Lung (tissue), 12 donors: ENCODE results near the gene ASB18. TPM values are rescaled to one million over a fixed set of nuclear protein-coding genes. Genes with fewer than 3 reads are reported as not detected.

Experiments
- ATAC-seq: fragments of 200-7000 bp; cut with Tn5 transposase; one replicate; pipeline ENCODE4 v1.9.1; 2020; ENCODE audit warnings: moderate number of reproducible peaks; ENCODE audit not compliant: insufficient read depth, low FRiP score
- DNase-seq, 3 donors: peaks; one replicate each; pipeline ENCODE4 v3.0.0-alpha.2; 2013 to 2017
- H3K27ac ChIP-seq, 2 donors: one replicate each; pipeline ENCODE4 v1.5.1; 2013; ENCODE audit warnings: mild to moderate bottlenecking in 2 of 2, moderate library complexity in 2 of 2, control low read depth in 1 of 2, inconsistent platforms in 1 of 2, low read depth in 1 of 2, low read length in 1 of 2
- H3K27me3 ChIP-seq, 3 donors: one replicate each; pipeline ENCODE4 v1.5.1; 2013; ENCODE audit warnings: low read length in 2 of 3; ENCODE audit not compliant: control insufficient read depth in 3 of 3, insufficient read depth in 3 of 3
- H3K36me3 ChIP-seq, 4 donors: one replicate each; pipeline ENCODE4 v1.5.1; 2013; ENCODE audit warnings: low read length in 4 of 4, mild to moderate bottlenecking in 1 of 4, moderate library complexity in 1 of 4; ENCODE audit not compliant: control insufficient read depth in 4 of 4, insufficient read depth in 4 of 4
- H3K4me1 ChIP-seq, 5 donors: one replicate each; pipeline ENCODE4 v1.5.1; 2013; ENCODE audit warnings: low read length in 5 of 5, mild to moderate bottlenecking in 2 of 5, moderate library complexity in 1 of 5; ENCODE audit not compliant: control insufficient read depth in 5 of 5, insufficient read depth in 5 of 5
- H3K4me3 ChIP-seq: one replicate; pipeline ENCODE4 v1.5.1; 2013; ENCODE audit warnings: mild to moderate bottlenecking, control low read depth, moderate library complexity
- H3K9ac ChIP-seq, 2 donors: one replicate each; pipeline ENCODE4 v1.5.1; 2013; ENCODE audit warnings: low read length in 2 of 2, control low read depth in 1 of 2; ENCODE audit not compliant: insufficient read depth in 1 of 2
- H3K9me3 ChIP-seq, 4 donors: one replicate each; pipeline ENCODE4 v1.5.1; 2013; ENCODE audit warnings: low read length in 3 of 4, mild to moderate bottlenecking in 1 of 4, moderate library complexity in 1 of 4; ENCODE audit not compliant: control insufficient read depth in 4 of 4, insufficient read depth in 3 of 4
- WGBS, 2 donors: extraction: QIAGEN DNeasy Blood & Tissue Kit; methylation state at CpG; one replicate each; pipeline ENCODE4 v1.1.7; 2013; 5-methylcytosine and 5-hydroxymethylcytosine counted together
- polyA plus RNA-seq, 2 donors: library from polyadenylated mRNA; stranded (reverse); fragments of 200-250 nt; gene quantifications; one replicate each; pipeline ENCODE4 v1.2.1, GENCODE V29; 2013
- total RNA-seq, 2 donors: library from RNA; depleted of rRNA in 1 of 2; stranded (reverse); fragments of >200 nt in 1 of 2; gene quantifications; one replicate each; pipeline ENCODE4 v1.2.1, GENCODE V29; 2014 to 2021
- TF ChIP-seq, protein P1 (sequence below): IDR thresholded peaks from 2 replicates; pipeline ENCODE4 v1.5.1; 2012; ENCODE audit warnings: mild to moderate bottlenecking; ENCODE audit errors: control extremely low read depth, extremely low read depth
- donor health status: control.
- donor health status: control.
- donor health status: Bipolar disorder and iron deficiency.
- donor health status: healthy.
- donor health status: DM: yes; HTN: yes; CAD: no.

The ASB18 gene
- total and polyA plus RNA-seq, 4 donors = not detected

GRCh38 chr2:236293241-236293810 is 29.1 kb upstream of the ASB18 start:
- no peaks in the 10 kb centered on the region for H3K4me1 ChIP-seq
- DNase-seq (no peak), ATAC-seq (no peak)
- TF ChIP-seq, protein P1, sequence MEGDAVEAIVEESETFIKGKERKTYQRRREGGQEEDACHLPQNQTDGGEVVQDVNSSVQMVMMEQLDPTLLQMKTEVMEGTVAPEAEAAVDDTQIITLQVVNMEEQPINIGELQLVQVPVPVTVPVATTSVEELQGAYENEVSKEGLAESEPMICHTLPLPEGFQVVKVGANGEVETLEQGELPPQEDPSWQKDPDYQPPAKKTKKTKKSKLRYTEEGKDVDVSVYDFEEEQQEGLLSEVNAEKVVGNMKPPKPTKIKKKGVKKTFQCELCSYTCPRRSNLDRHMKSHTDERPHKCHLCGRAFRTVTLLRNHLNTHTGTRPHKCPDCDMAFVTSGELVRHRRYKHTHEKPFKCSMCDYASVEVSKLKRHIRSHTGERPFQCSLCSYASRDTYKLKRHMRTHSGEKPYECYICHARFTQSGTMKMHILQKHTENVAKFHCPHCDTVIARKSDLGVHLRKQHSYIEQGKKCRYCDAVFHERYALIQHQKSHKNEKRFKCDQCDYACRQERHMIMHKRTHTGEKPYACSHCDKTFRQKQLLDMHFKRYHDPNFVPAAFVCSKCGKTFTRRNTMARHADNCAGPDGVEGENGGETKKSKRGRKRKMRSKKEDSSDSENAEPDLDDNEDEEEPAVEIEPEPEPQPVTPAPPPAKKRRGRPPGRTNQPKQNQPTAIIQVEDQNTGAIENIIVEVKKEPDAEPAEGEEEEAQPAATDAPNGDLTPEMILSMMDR = no peak
- 83 to 89% methylated on average over 6 of the region's 6 CpGs for WGBS, 2 donors
- H3K27ac ChIP-seq = no peak overlapping the region
- H3K4me3 ChIP-seq = no peak overlapping the region
- peaks cover 0 to 18% (median 12%) of the 10 kb centered on the region in 3 donors for H3K27me3 ChIP-seq
- H3K9ac ChIP-seq = no peak overlapping the region
- H3K9me3 ChIP-seq = peaks cover 0 to 4% (median 0%) of the 10 kb centered on the region in 4 donors
- no peaks in the 10 kb centered on the region for H3K36me3 ChIP-seq

GRCh38 chr2:236291911-236292310 is 27.7 kb upstream of the ASB18 start:
- no peaks in the 10 kb centered on the region for H3K36me3 ChIP-seq
- no peak overlapping the region for H3K9ac ChIP-seq
- ATAC-seq = no peak
- 83 to 97% methylated on average over 3 of the region's 3 CpGs for WGBS, 2 donors
- H3K9me3 ChIP-seq = peaks cover 0 to 4% (median 0%) of the 10 kb centered on the region in 4 donors
- H3K4me1 ChIP-seq = no peaks in the 10 kb centered on the region
- H3K27me3 ChIP-seq = peaks cover 0 to 17% (median 12%) of the 10 kb centered on the region in 3 donors
- H3K27ac ChIP-seq = no peak overlapping the region
- H3K4me3 ChIP-seq = no peak overlapping the region
- TF ChIP-seq, protein P1 = no peak
- DNase-seq = no peak

DNA sequence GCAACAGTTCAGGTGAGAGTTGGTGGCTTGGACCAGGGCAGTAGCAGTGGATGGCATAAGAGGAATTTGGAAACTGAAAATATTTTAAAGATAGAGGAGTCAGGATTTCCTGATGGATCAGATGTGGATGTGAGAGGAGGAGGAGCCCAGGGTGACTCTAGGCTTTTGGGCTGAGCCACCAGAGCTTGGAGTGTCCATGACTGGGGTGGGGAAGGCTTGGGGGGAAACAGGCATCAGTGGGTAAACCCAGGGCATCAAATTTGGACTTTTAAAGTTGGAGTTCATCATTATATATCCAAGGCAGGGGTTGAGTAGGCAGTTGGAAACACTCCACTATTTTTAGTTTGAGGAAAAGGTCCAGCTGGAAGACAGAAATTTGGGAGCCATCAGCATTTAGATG is 27.3 kb upstream of the ASB18 start:
- no peak for ATAC-seq
- DNase-seq = no peak
- H3K27me3 ChIP-seq = peaks cover 0 to 15% (median 12%) of the 10 kb centered on the region in 3 donors
- H3K27ac ChIP-seq = no peak overlapping the region
- no peak overlapping the region for H3K4me3 ChIP-seq
- H3K36me3 ChIP-seq = no peaks in the 10 kb centered on the region
- TF ChIP-seq, protein P1 = no peak
- H3K4me1 ChIP-seq = no peaks in the 10 kb centered on the region
- peaks cover 0 to 4% (median 0%) of the 10 kb centered on the region in 4 donors for H3K9me3 ChIP-seq
- H3K9ac ChIP-seq = no peak overlapping the region
